GM10847 (cell line): ENCODE data around the gene HINT3.

Experiments used
- POLR2A ChIP-seq: IDR thresholded peaks from 2 replicates; pipeline ENCODE4 v1.6.1; 2011; ENCODE audit not compliant: insufficient read length; ENCODE audit errors: extremely low read depth

Gene HINT3

DNA sequence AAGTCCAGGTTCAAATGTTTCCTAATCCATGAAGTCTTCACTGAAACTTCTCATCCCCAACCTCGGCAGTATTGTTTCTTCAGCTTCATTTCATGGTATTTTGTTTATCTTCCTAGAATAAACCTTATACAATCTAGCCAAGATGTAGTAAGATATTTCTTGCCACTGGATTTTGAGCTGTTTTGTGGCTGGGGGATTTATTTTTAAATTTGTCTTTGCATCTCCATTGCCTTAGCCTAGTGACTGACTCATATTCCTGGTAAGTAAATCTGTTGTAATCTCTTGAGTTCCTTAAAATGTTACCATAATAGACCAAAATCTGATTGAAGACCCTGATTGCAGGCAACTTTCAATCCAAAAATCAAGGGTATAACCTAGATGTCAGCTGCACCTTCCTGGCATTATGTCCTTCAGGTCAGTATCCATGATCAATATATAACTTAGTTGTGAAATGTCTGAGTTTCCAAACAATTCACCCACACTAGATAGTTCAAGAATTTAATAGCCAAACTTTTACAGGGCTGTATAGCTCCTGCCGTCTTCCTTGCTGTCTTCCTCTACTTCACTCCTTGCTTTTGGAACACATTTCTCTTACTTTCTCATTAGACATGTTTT is 25.1 kb downstream of the HINT3 start:
- no peak for TF ChIP-seq POLR2A

DNA sequence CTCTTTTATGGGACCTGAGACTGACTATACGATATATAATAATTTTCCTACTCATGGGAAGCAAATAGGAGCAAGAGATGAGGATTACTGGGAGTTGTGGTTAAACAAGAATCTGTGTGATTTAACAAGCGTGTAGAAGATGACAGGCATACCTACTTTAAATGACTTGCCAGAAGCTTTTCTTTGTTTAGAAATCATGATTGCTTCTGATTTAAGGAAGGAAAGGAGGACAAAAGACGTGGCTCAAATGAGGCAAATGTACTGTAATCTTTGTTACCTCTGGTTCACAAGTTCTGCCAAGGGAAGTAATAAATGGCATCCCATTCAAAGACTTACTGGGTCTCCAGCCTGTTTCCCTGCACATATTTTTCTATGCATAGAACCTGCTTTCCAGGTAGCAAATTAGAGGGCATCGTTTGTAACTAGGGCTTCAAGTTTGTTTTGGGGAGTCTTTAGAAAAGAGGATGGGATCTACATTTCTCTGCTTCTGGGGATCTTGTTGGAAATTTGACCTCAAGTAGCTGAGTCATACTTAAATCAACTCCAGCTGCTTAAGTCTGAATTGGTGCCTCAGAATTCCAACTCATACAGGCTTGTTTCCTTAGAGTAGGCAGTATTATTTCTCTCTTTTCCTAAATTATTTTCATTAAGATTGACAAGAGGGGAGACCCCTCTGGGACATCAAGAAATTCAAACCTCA is 26.8 kb downstream of the HINT3 start:
- no peak for TF ChIP-seq POLR2A

DNA sequence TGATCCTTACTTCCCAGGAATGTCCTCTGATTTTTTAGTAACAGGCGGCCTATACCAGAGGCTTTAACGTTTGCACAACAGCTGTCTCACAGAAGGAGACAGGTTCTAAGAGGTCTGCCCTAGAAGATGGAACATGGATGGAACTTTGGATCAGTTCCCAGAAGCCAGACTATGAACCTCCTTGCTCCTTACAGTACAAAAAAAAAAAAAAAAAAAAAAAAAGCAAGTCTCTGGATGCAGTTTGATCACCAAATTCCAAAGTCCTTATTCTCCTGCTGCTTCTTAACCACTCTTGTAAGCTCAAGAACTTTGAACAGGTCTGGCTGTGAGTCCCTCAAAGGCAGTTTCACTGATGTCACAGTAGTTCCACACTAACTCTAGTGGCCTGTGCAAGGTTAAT is 27.7 kb downstream of the HINT3 start:
- no peak for TF ChIP-seq POLR2A

DNA sequence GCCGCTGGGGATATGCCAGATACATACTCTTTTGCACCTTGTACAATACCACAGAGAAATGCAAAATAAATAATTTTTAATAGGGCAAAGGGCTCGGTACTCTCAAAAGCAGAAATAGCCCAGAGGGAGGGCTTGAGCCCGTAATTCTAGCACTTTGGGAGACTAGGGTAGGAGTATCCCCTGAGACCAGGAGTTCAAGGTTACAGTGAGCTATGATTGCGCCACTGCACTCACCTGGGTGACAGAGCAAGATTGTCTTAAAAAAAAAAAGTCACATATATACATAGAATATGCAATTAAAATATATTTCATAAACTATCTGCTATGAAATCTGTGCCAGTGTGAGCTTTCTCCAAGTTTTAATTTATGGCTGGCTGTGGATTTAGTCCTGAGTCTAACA is 29.0 kb downstream of the HINT3 start:
- TF ChIP-seq POLR2A: no peak

DNA sequence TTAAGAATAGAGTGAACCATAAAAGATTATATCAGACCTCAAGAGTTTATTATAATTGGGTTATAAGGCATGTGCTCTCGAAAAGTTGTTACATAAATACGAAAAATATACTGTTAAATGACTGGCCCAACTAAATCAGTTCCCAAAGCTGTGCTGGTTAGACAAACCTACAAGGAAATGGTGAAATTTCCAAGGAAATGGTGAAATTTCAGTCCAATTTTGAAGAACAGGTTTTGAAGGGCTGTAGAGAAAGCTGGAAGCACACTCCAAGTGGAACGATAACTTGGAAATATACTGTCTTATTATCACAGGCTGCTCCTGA is 29.4 kb downstream of the HINT3 start:
- no peak for TF ChIP-seq POLR2A

DNA sequence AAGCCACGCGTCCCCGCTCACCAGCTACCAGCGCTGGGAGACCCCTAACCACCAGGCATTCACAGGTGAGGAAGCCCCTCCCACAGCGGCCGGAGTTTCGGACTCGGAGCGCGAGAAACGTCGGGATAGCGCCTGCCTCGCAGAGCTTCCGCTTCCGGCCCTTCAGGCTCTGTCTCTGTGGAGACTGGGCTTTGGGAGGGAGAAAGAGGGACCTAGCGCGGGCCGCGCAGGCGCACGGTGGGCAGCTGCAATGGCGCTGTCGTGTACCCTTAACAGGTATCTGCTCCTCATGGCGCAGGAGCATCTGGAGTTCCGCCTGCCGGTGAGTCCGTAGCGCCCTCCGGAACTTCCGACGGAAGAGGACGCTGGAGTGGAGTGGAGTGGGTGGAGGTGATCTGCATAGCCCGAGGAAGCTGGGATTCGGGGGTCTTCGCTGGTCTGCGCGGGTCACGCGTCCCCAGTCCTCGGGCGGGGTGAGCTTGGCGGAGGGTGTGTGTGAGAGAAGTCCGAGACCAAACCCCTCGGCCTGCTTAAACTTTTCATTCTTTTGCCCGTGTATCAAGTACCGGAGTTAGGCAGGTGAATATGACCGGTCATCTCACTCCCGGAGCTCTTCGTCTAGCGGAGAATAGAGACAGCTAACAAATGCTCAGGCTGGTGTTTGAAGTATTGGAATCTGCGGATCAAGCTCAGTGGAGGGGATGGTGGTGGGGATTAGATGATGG is 29.9 kb downstream of the HINT3 start, which contains the start of gene TRMT11:
Gene TRMT11, plus strand, starts transcription at position 240 of the 725 bp plus-strand sequence. Its CDS starts 11 bp downstream, at position 251.
- peak; percentile 96 for TF ChIP-seq POLR2A

DNA sequence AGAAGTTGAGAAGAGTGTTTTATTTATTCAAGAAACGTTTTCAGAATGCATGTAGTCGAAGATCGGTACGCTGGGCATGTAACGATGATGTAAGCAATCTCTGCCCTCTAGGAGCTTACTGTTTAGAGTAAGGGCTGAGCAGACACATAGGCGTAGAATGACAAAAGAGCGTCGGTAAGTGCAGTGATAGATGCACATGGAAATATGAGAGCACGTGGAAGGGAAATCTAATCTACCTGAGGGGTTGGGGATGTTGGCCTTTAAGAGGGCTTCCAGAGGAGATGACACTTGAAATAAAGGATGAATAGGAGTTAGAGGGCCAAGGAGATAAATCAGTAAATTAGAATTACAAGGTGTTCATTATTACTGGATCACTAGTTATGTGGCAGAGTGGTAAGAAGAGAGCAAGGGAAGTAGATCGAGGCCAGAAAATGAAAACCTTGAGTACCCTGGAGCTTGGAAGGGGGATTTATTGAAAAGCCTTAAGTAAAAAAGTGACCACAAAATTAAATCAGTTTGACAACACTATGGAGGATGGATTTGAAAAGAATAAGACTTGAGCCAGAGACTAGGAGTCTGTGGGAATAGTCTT is 30.6 kb downstream of the HINT3 start:
- no peak for TF ChIP-seq POLR2A

DNA sequence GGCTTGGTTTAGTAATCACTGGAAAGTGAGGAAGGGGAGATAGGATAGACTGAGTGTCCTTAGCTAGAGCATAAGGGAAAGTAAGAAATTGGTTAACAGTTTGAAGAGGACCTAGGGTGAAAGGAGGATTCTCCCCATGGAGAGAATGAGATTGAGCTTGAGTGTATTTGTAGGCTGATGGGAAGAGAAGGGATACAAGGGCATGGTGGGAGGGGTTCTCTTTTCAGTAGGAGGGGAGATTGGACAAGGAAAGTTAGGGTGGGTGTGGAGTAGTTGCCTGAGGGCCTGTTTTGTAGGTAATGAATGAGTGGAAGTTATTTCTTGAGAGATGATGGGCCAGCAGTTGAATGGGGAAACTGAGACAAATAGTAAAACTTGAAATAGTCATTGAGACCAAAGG is 31.7 kb downstream of the HINT3 start:
- no peak for TF ChIP-seq POLR2A

DNA sequence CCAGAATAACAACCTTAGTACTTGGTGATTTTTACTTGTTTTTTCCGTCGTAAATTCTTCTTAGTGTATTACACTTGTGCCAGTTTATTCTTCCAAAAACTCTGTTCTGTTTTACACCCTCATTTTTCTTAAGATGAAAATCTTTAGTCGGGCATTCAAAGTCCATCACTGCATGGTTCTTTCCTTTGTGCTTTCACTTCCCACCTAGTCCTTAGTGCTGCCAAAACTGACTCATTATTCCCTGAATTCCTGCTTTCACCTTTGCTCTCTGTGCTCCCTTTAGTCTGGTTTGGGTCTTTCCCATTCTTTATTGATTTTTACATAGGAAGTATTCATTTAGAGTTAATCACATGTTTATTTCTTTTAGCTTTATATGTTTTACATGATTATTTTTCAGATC is 33.1 kb downstream of the HINT3 start:
- no peak for TF ChIP-seq POLR2A

DNA sequence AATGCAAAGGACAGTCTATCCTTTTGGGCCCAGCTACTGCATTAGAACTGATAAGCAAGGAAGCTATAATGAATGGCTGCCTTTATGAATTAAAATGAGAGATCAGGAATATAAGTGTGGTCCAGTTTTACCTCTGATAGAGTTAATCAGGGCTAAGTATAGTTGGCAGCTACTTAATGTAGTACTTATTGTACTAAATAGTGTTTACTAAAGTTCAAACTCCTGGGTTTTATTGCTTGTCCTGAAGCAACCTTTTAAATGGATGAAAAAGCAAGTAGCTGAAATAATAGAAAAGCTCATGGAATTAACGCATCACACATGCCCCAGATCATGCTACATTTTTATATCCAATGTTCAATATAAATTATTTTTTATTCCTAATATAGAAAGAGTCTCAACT is 35.1 kb downstream of the HINT3 start:
- no peak for TF ChIP-seq POLR2A

DNA sequence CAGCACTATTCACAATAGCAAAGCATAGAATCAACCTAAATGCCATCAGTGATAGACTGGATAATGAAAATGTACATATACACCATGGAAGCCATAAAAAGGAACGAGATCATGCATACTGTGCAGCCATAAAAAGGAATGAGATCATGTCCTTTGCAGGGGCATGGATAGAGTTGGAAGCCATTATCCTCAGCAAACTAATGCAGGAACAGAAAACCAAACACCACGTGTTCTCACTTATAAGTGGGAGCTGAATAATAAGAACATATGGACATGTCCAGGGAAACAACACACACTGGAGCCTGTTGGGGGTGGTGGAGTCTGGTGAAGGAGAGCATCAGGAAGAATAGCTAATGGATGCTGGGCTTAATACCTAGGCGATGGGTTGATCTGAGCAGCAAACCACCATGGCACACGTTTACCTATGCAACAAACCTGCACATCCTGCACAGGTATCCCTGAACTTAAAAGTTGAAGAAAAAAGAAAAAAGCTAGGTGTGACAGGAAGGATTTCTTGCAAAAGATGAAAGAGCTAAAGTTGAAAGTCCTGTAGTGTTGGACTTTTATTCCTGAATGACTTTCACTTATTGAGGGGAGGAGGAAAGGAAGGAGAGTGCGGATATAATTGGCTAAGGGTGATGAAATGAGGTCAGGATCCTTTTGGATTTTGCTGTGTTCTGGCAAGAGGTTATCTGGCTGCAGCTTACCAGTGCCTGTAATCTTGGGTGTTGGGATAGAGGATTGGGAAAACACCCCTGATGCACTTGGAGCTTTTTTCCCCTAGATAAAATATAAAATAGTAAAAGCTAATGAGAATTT is 38.3 kb downstream of the HINT3 start:
- TF ChIP-seq POLR2A: no peak

DNA sequence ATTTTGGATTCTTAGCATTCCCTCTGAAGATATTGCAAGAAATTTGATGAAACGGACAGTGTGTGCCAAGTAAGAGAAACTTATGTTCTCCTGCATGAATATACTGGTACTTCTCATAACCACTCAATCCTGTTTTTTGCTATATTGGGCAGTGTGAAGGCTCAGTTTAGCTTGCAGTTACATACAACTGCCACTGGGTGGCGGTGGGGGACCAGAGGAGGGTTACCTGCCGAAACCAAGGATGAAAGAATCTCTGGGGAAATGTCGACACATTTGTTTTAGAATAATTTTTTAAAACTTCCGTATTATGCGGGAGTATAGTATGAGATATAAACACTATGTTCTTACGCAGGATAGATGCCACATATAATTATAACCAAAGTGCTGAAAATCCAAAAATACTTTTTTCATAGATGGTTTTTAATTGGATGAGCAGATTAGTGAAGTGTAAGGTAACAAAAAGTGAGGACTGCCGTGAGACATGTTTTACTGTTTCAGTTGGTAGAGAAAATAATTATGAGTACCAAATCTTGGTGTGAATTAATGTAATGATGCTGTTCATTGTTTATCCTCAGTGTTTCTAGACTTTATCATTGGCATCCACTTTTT is 39.5 kb downstream of the HINT3 start:
- no peak for TF ChIP-seq POLR2A

DNA sequence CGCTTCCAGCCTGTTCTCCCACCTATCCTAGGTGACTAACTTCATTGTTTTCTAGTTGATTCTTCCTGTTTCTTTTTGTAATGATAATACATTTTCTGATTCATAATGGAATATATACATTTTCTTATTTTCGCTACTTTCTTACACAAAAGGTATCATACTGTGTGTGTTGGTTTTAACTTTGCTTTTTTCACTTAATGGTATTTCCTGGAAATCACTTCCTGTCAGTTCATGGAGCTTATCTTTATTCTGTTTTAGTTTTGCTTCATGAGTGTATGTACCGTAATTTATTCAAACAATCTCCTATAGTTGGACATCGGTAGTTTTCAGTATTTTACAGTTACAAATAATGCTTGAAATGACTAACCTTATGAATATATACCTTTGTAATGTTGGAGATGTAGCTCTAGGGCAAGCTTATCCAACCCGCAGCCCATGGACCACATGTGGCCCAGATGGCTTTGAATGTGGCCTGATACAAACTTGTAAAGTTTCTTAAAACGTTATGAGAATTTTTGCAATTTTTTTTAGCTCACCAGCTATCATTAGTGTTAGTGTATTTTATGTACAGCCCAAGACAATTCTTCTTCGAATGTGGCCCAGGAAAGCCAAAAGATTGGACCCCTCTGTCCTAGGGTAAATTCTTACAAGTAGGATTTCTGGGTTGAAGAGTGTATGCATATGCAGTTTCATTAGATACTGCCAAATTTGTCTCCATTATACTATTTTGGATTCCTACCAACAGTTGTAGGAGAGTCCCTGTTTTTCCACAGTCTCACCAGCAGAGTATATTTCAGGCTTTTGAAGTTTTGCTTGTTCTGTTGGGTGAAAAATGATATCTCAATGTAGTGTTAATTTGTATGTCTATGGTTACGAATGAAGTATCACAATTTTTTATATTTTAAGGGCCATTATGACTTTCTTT is 46.4 kb downstream of the HINT3 start:
- no peak for TF ChIP-seq POLR2A

DNA sequence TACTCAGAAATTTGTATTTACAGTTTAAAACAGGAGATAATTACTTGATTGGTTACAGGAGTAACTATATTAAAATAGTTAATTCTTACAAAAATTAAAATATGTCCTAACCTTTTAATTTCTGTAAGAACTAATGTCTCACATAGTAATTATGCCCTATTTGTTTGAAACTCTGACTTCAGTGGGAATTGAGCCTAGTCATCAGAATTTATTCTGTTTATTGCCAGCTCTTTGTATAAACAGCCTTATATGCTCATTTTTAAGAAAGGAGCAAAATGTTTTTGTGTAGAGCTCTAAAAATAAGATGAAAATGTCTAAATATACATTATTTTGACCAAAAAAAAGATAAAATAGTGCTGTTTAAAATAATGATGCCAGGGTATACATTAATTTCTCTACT is 51.2 kb downstream of the HINT3 start:
- TF ChIP-seq POLR2A: no peak
